GM12892 (cell line): ENCODE measurements around the gene THBS1.

Experiments used
- DNase-seq: peaks from one replicate; pipeline ENCODE4 v3.0.0; 2011; ENCODE audit not compliant: insufficient read length
- FAIRE-seq: peaks from 2 replicates; lab custom pipeline; 2011; peaks lifted over from hg19 to GRCh38; lab: Jason Lieb, UNC
- POLR2A ChIP-seq: IDR thresholded peaks from 2 replicates; pipeline ENCODE4 v1.6.1; 2011; ENCODE audit warnings: low read depth, low read length, control low read depth
- POLR2AphosphoS5 ChIP-seq: IDR thresholded peaks from 2 replicates; pipeline ENCODE4 v1.6.1; 2011; ENCODE audit warnings: low read depth, low read length, control low read depth
- TAF1 ChIP-seq: IDR thresholded peaks from 2 replicates; pipeline ENCODE4 v1.6.1; 2011; ENCODE audit warnings: low read depth, mild to moderate bottlenecking, control low read depth, low read length, borderline replicate concordance

The THBS1 gene

DNA sequence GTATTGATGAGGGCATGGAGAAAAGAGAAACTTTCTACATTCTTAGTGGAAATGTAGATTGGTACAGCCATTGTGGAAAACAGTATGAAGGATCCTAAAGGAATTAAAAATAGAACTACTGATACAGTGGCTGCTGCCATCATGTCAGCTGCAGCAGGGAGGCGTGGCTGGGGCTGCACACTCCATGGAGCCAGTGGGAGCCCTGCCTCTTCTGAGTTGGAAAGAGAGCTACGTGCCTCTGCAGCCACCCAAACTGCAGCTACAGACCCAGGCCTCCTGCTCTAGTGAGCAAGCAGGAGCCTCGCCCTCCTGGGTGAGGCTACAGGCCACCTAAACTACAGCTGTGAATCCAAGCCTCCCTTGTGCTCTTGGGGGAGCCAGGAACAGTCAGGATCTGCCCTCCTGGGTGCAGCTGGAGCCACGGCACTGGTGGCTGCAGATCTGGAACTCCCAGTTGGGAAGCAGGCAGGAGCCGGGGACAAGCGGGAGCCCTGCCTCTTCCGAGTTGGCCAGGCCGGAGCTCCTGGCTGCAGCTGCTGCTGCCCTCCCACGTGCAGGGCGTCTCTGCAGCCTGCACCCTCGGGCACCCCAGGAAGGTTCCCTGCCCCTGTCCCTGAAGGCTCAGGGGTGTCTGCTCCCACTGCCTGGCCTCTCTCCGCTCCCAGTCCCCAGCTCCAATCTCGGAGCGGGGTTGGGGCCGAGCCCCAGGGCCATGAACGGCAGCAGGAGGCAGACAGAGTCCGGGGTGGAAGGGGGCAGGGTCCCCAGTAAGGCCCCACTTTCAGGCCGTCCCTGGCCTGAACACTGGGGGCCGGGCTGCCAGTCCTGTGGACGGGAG, 64.5 kb downstream of the THBS1 start:
- no peak for FAIRE-seq
- TF ChIP-seq TAF1 (no peak), POLR2A (no peak), POLR2AphosphoS5 (no peak)
- DNase-seq: no peak

DNA sequence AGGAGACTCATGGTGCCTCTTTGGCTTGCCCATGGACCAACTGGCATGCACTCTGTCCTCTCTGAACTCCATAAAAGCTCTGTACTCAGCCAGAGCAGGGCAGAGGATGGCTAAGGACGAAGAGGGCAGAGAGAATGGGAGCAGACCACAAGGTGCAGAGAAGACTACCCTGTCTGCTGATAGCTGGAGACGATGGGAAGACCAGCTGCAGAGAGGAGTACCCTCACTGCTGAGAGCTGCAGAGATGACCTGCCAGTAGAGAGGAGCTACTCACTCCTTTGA, 65.0 kb downstream of the THBS1 start:
- DNase-seq (no peak), FAIRE-seq (no peak)
- TF ChIP-seq POLR2AphosphoS5 (no peak), POLR2A (no peak), TAF1 (no peak)

DNA sequence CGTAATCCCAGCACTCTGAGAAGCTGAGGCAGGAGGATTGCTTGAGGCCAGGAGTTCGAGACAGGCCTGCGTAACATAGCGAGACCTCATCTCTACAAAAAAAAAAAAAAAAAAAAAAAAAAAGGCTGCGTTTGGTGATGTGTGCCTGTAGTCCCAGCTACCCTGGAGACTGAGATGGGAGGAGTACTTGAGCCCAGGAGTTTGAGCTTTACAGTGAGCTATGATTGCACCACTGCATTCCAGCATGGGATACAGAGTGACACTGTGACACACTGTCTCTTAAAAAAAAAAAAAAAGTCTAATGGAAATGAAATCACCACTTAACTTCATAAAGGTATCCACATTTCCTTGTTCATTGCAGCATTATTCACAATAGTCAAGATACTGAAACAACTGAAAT, 65.5 kb downstream of the THBS1 start:
- TF ChIP-seq TAF1 (no peak), POLR2AphosphoS5 (no peak), POLR2A (no peak)
- FAIRE-seq: no peak
- no peak for DNase-seq
